ENCODE results near the gene CYB561A3.

Gene CYB561A3

DNA sequence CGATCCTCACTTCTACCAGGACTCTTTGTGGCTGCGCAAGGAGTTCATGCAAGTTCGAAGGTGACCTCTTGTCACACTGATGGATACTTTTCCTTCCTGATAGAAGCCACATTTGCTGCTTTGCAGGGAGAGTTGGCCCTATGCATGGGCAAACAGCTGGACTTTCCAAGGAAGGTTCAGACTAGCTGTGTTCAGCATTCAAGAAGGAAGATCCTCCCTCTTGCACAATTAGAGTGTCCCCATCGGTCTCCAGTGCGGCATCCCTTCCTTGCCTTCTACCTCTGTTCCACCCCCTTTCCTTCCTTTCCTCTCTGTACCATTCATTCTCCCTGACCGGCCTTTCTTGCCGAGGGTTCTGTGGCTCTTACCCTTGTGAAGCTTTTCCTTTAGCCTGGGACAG is 7.0 kb upstream of the CYB561A3 start:
- DNase-seq = no peak

GRCh38 chr11:61367406-61367805 is 5.7 kb upstream of the CYB561A3 start:
- peak; percentile 69 for DNase-seq

GRCh38 chr11:61364012-61364675 is 2.5 kb upstream of the CYB561A3 start:
- DNase-seq = no peak

GRCh38 chr11:61362542-61362875 is 827 bp upstream of the CYB561A3 start:
- DNase-seq = peak; percentile 72

DNA sequence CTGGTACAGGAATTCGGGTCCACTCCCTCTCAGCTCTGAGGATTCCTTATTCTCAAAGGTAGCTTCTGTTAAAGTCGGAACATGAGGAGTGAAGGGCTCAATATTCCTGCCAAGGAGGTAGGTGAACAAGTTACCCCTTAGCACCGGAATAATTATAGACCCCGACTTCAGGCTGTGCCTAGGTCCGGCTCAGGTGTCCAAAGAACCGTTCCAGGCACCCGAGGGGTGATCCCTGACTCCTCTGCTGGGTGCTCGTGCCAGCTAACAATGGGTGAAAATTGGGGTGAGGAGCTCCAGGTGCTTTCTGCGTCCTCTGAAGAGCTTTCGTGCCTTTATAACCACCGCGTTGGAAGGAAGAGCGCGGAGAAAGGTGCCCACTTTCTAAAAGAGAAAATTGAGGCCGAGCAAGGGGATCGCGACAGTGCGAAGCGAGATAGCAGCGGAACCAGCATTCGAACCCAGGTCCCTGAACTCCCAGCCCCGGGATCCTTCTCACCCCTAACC is 393 bp downstream of the CYB561A3 start:
- no peak for DNase-seq

DNA sequence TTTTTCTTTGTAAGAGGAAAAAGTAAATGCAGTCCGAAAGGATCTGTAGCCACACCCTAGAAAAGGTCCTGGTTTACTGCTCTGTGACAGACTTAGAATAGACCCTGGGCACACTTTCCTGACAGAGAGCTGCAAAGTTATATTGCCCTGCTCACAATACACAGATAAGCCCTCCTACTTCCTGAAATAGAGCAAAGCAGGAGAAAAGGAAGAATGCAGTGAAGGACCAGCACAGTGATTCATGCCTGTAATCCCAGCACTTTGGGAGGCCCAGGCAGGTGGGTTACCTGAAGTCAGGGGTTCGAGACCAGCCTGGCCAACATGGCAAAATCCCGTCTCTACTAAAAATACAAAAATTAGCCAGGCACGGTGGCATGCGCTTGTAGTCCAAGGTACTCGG is 2.2 kb downstream of the CYB561A3 start:
- DNase-seq = peak; percentile 35

GRCh38 chr11:61358566-61358965 is 3.1 kb downstream of the CYB561A3 start:
- no peak for DNase-seq

GRCh38 chr11:61357894-61358239 is 3.8 kb downstream of the CYB561A3 start:
- DNase-seq = no peak

DNA sequence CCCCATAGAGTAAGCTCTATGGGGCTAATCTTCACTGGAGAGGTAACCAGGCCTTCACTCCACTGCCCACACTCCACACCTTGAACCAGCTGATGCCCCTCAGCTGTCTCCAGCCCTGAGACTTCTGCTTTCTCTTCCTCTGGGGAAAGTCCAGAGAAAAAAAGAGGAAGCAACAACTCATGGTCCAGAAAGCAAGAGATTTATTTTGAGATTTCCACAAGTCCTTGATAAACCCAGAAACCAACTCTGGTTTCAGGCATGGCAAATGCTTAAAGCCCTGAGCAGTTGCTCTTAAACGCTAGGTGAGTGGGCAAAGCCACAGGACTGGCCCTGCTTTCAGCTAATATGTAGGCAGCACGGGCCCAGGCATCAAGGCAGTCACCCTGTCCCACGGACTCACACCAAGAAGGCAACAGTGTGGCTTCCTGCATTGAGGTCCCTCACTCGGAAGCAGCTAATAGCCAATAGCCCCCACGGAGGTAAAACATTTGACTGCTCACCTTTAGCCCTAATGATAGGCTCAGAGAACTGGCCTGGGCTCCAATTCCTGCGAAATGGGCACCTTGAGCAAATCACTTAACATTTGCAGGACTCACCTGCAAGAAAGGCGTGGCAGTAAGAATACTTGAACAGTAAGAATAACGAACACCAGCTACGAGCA is 4.3 kb downstream of the CYB561A3 start:
- peak; percentile 73 for DNase-seq

DNA sequence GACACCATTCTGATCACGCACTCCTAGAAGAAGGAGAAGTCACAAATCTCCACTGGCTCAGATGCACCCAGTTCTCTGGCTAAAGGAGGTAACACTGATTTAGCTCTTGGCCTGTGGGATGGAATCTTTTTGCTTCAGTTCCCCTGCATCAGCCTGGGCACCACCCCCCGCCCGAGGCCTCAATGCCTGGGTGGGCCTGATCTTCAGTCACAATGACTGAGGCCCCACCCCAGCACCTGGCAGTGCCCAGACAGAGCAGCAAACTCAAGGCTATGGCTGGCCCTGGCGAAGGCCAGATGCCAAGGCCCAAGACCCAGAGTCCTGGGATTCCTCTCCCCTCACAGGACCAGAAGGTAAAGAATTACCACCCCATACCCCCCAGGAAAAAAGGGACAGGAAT is 5.0 kb downstream of the CYB561A3 start:
- no peak for DNase-seq

GRCh38 chr11:61354208-61354607 is 7.5 kb downstream of the CYB561A3 start:
- no peak for DNase-seq

DNA sequence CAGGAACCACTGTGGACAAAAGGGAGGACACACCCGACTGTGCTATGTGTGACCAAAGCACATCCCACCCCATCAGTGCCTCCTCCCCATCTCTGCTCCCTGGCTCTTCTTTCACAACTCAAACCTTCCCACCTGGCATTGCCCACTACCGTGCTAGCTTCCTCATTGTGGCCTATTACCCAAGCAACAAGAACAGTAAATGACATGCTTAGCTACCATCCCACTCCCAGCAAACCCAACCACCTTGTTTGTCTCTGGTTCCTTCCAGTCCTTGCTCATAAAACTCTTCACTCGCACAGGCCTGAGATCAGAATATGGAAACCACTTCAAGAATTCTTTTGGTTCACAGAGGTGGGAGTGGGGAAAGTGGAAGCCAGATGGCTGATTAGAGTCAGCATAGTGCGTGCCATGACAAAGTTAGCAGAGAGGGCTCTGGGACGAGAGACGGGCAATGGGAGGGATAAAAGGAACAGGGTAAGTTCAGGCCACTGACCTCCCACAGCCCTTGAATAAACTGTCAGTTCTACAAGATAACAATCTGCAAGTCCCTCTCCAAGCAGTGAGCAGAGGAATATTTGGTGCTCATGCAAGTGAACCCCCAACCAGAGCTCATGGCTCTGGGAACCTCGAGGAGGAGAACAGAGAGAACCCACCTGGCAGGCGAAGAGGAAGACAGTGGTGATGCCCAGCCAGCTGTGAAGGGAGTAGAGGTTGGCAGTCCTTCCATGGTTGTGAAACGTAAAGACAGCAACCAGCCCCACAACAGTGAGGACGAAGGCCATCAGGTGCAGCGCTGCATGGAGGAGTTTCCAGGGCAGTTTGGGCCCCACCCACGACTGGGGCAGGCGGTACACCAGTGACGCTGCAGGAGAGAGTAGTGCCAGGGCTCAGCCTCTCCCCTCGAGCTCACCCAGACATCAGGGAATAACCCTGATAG is 8.3 kb downstream of the CYB561A3 start:
- DNase-seq = peak; percentile 30

- DNase-seq = no peak
Measured at GRCh38 chr11:61352038-61352437, 9.6 kb downstream of the CYB561A3 start.

GRCh38 chr11:61350803-61351202 is 10.9 kb downstream of the CYB561A3 start:
- DNase-seq = no peak

DNA sequence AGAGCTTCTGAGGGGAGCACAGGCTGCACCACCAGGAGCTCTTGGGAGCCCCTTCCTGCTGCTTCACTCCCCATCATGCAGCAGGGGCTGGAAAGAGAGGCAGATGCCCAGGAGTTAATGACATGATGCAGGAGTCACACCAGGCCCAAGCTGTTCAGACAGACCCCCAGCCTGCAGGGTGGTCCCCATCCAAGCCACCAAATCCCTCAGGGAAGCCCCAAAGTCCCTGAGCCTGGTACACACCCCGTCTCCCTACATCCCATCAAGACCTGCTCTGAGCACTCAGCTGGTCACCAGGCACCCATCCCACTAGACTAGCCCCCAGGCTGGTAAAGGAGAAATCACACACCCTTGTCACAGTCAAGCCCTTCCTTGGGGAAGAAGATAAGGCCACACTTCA is 11.3 kb downstream of the CYB561A3 start:
- DNase-seq = no peak

DNA sequence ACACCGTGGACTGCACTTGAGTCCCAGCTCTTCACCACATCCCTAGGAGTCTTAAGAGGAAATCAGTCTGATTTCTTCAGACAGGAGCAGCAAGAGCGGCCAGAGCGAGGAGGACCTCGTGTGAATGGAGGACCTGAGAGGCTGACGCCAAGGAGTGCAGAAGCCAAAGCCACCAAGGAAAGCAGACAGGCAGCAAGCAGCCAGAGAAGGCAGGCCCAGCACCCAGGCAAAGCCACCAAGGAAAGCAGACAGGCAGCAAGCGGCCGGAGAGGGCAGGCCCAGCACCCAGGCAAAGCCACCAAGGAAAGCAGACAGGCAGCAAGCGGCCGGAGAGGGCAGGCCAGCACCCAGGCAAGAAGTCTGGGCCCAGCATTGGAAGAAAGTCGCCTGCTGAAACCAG is 11.8 kb downstream of the CYB561A3 start:
- DNase-seq = no peak

DNA sequence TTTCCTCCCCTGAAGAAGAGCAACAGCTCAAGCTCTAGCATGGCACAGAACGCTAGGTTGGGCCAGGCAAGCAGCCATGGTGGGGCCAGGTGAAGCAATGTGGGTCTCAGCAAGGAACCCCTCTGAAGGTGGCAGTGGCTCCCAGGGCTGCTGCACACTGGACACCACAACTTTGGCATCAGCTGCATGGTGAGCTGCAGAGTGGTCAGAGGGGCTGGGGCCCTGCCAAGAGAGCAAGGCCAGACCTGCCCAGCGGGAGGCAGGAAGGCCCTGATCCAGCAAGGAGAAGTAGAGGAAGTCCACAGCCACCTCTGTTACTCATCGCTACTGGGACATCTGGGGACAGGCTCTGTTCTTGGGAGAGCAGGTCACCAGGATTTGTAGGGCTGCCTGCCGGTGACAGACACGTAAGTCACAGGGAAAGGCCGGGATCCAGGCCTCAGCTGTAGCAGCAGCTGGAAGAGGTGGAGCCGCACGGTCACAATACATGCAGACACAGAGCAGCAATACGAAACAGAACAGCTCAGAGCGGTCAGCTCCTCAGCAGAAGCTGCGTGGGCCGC is 12.4 kb downstream of the CYB561A3 start:
- no peak for DNase-seq

GRCh38 chr11:61347916-61348461 is 13.7 kb downstream of the CYB561A3 start:
- no peak for DNase-seq

DNA sequence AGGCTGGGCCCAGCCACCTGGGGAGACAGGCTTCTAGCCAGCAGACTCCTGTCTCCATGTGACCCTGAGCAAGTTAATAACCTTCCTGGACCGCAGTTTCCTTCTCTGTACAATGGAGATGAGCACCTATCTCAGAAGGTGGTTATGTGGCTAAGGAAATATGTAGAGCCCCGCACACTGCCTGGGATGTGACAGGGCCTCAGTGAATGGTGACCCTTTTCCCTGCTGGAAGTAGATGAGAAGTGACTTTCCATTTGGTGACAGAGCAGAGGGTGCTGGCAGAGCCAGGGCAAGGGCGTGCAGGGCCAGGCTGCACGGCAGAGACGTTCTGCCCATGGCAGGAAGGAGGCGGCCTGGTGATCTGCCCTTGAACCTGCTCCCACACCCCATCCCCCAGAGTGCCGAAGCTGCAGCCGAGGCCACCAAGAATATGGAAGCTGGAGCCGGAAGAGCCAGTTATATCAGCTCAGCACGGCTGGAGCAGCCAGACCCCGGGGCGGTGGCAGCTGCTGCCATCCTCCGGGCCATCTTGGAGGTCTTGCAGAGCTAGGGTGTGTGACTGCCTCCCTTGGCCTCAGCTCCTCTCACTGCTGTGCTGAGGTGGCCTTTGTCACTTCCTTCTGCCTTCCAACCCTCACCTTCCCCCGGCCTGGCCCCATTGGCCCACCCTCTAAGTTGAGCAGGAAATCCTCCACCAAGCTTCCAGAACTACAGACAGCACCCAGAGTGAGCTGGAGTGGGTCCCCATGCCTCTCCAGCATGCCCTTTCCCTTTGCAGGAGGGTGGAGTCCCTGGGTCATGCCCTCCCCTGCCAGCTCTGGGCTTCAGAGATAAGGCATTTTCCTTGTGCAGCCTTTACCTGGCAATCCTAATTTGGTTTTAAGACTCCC is 15.5 kb downstream of the CYB561A3 start:
- peak; percentile 67 for DNase-seq

DNA sequence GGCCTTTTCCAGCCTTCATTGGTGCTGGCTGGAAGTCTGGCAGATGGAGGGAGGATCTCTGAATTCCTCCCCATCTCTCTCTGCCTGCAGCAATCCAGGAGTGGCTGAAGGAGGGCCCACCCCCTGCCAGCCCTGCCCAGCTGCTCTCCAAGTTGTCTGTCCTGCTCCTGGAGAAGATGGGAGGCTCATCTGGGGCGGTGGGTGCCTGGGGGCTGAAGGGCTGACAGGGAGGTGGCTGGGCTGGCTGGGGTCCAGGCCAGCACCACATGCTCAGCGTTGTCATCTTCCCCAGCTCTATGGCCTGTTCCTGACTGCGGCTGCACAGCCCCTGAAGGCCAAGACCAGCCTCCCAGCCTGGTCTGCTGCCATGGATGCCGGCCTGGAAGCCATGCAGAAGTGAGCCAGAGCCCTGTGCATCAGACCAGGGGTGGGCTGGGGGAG is 16.5 kb downstream of the CYB561A3 start:
- DNase-seq = no peak

GRCh38 chr11:61343792-61344745 is 17.6 kb downstream of the CYB561A3 start:
- DNase-seq = no peak

Measured in hematopoietic multipotent progenitor cell treated with erythropoietin and hydrocortisone succinate and interleukin-3 and kit ligand, for 4 days (in vitro differentiated cells).